CD4-positive, alpha-beta memory T cell (primary cell): ENCODE data around the gene ADRM1. TPM values are rescaled to one million over a fixed set of nuclear protein-coding genes. Genes with fewer than 3 reads are reported as not detected.

Experiments
- CTCF ChIA-PET: fragments of 350-600 bp; sonication (Branson Sonifier 250); formaldehyde crosslinking; loops from one replicate; lab custom pipeline; 2021; ENCODE audit warnings: inconsistent platforms; ENCODE audit not compliant: partially characterized antibody; lab: Charles Lee
- POLR2A ChIA-PET: fragments of 350-600 bp; sonication (Branson Sonifier 250); formaldehyde crosslinking; loops from one replicate; lab custom pipeline; 2021; ENCODE audit not compliant: partially characterized antibody; lab: Charles Lee
- DNase-seq, 5 donors: peaks; one replicate each; pipeline versions ENCODE4 v3.0.0 to v3.0.0-alpha.2; 2020 to 2022; ENCODE audit warnings: mixed read lengths in 1 of 5
- H3K27ac ChIP-seq: one replicate; pipeline ENCODE4 v1.7.0; 2013; ENCODE audit warnings: low read depth, low read length
- H3K27me3 ChIP-seq: 2 replicates; pipeline ENCODE4 v1.7.0; 2013; ENCODE audit warnings: mild to moderate bottlenecking, low read length, moderate library complexity; ENCODE audit not compliant: insufficient read depth
- H3K36me3 ChIP-seq: 2 replicates; pipeline ENCODE4 v1.7.0; 2013; ENCODE audit warnings: mild to moderate bottlenecking, low read length, moderate library complexity; ENCODE audit not compliant: insufficient read depth
- H3K4me1 ChIP-seq: 2 replicates; pipeline ENCODE4 v1.7.0; 2013; ENCODE audit warnings: mild to moderate bottlenecking, low read length, moderate library complexity; ENCODE audit not compliant: insufficient read depth
- H3K4me3 ChIP-seq, 2 donors: one replicate each; pipeline ENCODE4 v1.7.0; 2013; ENCODE audit warnings: low read length in 2 of 2, mild to moderate bottlenecking in 1 of 2
- H3K9me3 ChIP-seq, 2 donors: one replicate each; pipeline ENCODE4 v1.7.0; 2013; ENCODE audit warnings: low read length in 2 of 2, control low read depth in 1 of 2; ENCODE audit not compliant: control insufficient read depth in 1 of 2
- H3K27ac Mint-ChIP-seq, 7 donors: one replicate each; pipeline ENCODE4 v1.8.0; 2020 to 2021; ENCODE audit warnings: mixed read lengths in 7 of 7, mild to moderate bottlenecking in 6 of 7, inconsistent platforms in 3 of 7, moderate library complexity in 3 of 7
- H3K27me3 Mint-ChIP-seq, 2 donors: one replicate each; pipeline ENCODE4 v1.8.0; 2020 to 2021; ENCODE audit warnings: mixed read lengths in 2 of 2
- H3K36me3 Mint-ChIP-seq, 2 donors: one replicate each; pipeline ENCODE4 v1.8.0; 2020 to 2021; ENCODE audit warnings: mixed read lengths in 2 of 2, inconsistent platforms in 1 of 2, mild to moderate bottlenecking in 1 of 2
- H3K4me1 Mint-ChIP-seq, 4 donors: one replicate each; pipeline ENCODE4 v1.8.0; 2020 to 2021; ENCODE audit warnings: mixed read lengths in 4 of 4, mild to moderate bottlenecking in 1 of 4
- H3K4me3 Mint-ChIP-seq, 8 donors: one replicate each; pipeline ENCODE4 v1.8.0; 2020 to 2021; ENCODE audit warnings: mixed read lengths in 8 of 8, mild to moderate bottlenecking in 7 of 8, moderate library complexity in 6 of 8, inconsistent platforms in 3 of 8
- H3K9me3 Mint-ChIP-seq, 8 donors: one replicate each; pipeline ENCODE4 v1.8.0; 2020 to 2021; ENCODE audit warnings: mixed read lengths in 8 of 8, mild to moderate bottlenecking in 5 of 8, inconsistent platforms in 3 of 8, moderate library complexity in 1 of 8
- intact Hi-C: fragments of 100-400 bp; cut with micrococcal nuclease; formaldehyde crosslinking; loops from one replicate; pipeline ENCODE4 v1.15.1; 2023
- polyA plus RNA-seq, 2 donors: library from polyadenylated mRNA; unstranded; fragments of 300-500 nt; fragmentation: Illumina TruSeq; gene quantifications; one replicate each; pipeline ENCODE4 v1.2.3, GENCODE V29; 2021
- total RNA-seq, 2 experiments: library from RNA; stranded (reverse); gene quantifications; one replicate each; pipeline ENCODE4 v1.2.3, GENCODE V29; 2021

The ADRM1 gene
- total and polyA plus RNA-seq, 4 experiments from 2014 or later, result 59.4 to 102 (median 79.0) TPM

DNA sequence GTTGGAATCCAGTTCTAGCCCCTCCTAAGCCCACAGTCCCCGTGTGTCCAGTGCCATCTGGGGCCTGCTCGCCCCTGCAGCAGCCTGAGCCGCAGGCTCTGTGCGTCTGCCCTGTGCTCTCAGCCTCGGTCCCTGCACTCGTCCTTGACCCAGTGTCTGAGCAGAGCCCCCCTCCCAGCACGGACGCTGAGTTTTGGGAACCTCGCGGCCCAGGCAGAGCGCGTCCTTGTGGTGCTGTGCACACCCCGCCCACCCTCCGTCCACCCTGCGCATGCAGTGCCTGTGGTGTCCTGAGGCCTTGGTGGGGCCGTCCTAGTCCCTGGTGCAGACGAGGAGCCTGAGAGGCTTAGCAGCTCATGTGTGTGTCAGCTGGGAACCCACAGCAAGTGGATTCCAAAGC, 32.9 kb upstream of the ADRM1 start:
- no peaks in the 10 kb centered on the region for H3K9me3 ChIP-seq
- Mint-ChIP-seq H3K9me3 (no peaks in the 10 kb centered on the region), H3K27me3 (no peaks in the 10 kb centered on the region), H3K36me3 (peaks cover 43 to 52% of the 10 kb centered on the region in 2 donors), H3K27ac (no peak overlapping the region), H3K4me3 (no peak overlapping the region), H3K4me1 (peaks cover 0 to 6% (median 4%) of the 10 kb centered on the region in 4 donors)
- no peaks in the 10 kb centered on the region for H3K4me1 ChIP-seq
- no peak for DNase-seq
- H3K4me3 ChIP-seq, result no peak overlapping the region
- H3K36me3 ChIP-seq, result peaks cover 30% of the 10 kb centered on the region
- ChIA-PET POLR2A (no interaction called here), CTCF (no interaction called here)
- intact Hi-C loops, result no loop called here
- no peak overlapping the region for H3K27ac ChIP-seq
- no peaks in the 10 kb centered on the region for H3K27me3 ChIP-seq

DNA sequence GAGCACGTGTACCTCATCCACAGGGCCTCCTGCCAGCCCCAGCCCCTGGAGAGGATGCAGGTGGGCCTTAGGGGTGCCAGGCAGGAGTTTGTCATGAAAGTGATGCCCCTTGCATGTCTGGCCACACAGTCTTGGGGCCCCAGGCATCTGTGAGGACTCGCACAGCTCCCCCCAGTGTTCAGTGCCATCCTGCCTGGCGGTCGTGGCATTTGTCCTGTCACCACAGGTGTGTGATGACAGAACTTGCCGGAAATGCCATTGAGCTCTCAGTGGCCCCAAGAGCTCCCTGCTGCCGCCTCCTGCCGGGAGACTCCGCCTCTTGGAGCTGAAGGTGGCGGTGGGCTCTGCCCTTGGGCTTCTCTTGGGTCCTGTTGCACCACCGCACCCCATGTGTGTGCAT, 30.6 kb upstream of the ADRM1 start:
- peak overlapping the region in 2 of 7 donors; percentile 4 to 12 for H3K27ac Mint-ChIP-seq
- no peak for DNase-seq
- POLR2A ChIA-PET, result no interaction called here
- H3K4me1 Mint-ChIP-seq, result peaks cover 0 to 6% (median 2%) of the 10 kb centered on the region in 4 donors
- no peak overlapping the region for H3K27ac ChIP-seq
- H3K36me3 ChIP-seq, result peaks cover 26% of the 10 kb centered on the region
- no peaks in the 10 kb centered on the region for H3K27me3 ChIP-seq
- H3K4me1 ChIP-seq, result no peaks in the 10 kb centered on the region
- H3K4me3 Mint-ChIP-seq, result no peak overlapping the region
- no peaks in the 10 kb centered on the region for H3K9me3 Mint-ChIP-seq
- no peaks in the 10 kb centered on the region for H3K9me3 ChIP-seq
- intact Hi-C loops, result no loop called here
- H3K4me3 ChIP-seq, result no peak overlapping the region
- peaks cover 34 to 57% of the 10 kb centered on the region in 2 donors for H3K36me3 Mint-ChIP-seq
- H3K27me3 Mint-ChIP-seq, result no peaks in the 10 kb centered on the region
- CTCF ChIA-PET, result no interaction called here

DNA sequence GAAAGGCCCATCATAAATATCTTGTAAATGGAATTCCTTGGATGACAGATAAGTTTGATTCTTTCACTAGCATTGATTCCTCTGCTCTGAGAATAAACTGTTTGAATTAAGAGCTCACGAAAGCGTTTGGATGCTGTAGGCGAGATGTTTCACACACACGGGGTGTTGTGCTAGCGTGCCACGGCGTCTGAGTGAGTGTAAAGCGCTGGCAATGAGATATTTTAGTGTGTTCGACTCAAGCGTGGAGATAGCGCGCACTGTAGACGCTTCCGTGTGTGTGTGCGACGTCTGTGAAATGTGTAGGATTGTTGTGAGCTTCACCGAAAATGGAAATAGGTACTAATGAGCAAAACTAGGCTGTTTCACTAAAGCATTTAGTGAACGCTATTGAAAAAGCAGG, 29.4 kb upstream of the ADRM1 start:
- Histone ChIP-seq H3K4me3 (no peak overlapping the region), H3K36me3 (peaks cover 26% of the 10 kb centered on the region), H3K4me1 (no peaks in the 10 kb centered on the region), H3K9me3 (no peaks in the 10 kb centered on the region), H3K27me3 (no peaks in the 10 kb centered on the region), H3K27ac (no peak overlapping the region)
- Mint-ChIP-seq H3K27ac (no peak overlapping the region), H3K36me3 (peaks cover 35 to 64% of the 10 kb centered on the region in 2 donors), H3K4me3 (no peak overlapping the region), H3K9me3 (no peaks in the 10 kb centered on the region), H3K27me3 (no peaks in the 10 kb centered on the region), H3K4me1 (peaks cover 0 to 6% (median 2%) of the 10 kb centered on the region in 4 donors)
- ChIA-PET POLR2A (no interaction called here), CTCF (no interaction called here)
- intact Hi-C loops, result no loop called here
- no peak for DNase-seq

DNA sequence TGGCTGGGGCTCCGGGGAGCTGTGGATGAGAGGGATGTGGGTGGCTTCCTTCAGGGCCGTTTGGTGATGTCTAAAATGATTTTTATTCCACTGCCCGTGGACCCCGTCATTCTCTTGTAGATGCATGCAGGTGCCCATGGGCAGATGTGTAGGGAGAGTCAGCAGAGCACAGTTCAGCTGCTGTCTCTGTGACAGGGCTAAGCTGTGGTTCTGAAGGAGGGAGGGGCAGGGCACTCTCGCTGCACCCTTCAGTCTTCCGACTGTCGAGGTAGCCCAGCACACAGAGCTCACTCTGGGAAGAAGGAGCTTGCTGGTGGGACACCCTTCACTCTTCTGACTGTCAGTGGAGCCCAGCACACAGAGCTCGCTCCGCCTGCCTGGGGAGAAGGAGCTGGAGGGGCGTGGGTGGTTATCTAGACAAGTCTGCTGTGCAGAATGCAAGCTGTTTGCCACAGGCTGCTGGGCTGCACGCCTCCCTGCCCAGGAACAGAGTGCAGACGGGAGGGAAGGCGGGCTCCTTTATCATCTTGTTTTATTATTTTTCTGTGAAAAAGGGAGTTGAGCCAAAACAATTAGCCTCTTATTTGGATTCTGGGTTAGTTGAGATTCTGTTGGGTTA, 28.4 kb upstream of the ADRM1 start:
- Mint-ChIP-seq H3K9me3 (no peaks in the 10 kb centered on the region), H3K4me1 (peaks cover 0 to 8% (median 2%) of the 10 kb centered on the region in 4 donors), H3K27me3 (no peaks in the 10 kb centered on the region), H3K27ac (peak overlapping the region in 2 of 7 donors; percentile 10 to 54), H3K4me3 (no peak overlapping the region), H3K36me3 (peaks cover 42 to 66% of the 10 kb centered on the region in 2 donors)
- no peaks in the 10 kb centered on the region for H3K4me1 ChIP-seq
- POLR2A ChIA-PET, result no interaction called here
- intact Hi-C loops, result no loop called here
- peaks cover 35% of the 10 kb centered on the region for H3K36me3 ChIP-seq
- H3K9me3 ChIP-seq, result no peaks in the 10 kb centered on the region
- DNase-seq, result no peak
- no peaks in the 10 kb centered on the region for H3K27me3 ChIP-seq
- H3K4me3 ChIP-seq, result no peak overlapping the region
- CTCF ChIA-PET, result interaction anchor here (1.2 kb wide), 1 partner anchor 28 kb away, joined by 3 read pairs; no protein-coding TSS in a partner anchor
- H3K27ac ChIP-seq, result no peak overlapping the region

DNA sequence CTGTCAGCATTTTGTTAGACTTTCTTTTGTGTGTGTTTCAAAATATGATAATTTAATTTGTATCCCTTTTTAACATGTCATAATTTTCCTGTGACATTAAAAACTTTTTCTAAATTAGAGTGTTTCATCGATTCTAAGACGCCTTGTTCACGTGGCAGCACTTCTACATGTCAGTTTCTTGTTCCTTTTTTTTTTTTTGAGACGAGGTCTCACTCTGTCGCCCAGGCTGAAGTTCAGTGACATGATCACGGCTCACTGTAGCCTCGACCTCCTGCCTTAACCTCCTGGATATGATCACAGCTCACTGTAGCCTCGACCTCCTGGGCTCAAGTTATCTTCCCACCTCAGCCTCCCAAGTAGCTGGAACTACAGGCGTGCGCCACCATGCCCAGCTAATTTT, 27.6 kb upstream of the ADRM1 start:
- no peak overlapping the region for H3K27ac ChIP-seq
- no peaks in the 10 kb centered on the region for H3K27me3 Mint-ChIP-seq
- H3K36me3 ChIP-seq, result peaks cover 43% of the 10 kb centered on the region
- no peaks in the 10 kb centered on the region for H3K4me1 ChIP-seq
- H3K4me3 ChIP-seq, result no peak overlapping the region
- H3K4me1 Mint-ChIP-seq, result peaks cover 0 to 5% (median 1%) of the 10 kb centered on the region in 4 donors
- CTCF ChIA-PET, result no interaction called here
- no peak overlapping the region for H3K4me3 Mint-ChIP-seq
- no peaks in the 10 kb centered on the region for H3K27me3 ChIP-seq
- POLR2A ChIA-PET, result interaction anchor here (0.7 kb wide), 1 partner anchor 287 kb away, joined by 3 read pairs; no protein-coding TSS in a partner anchor
- H3K27ac Mint-ChIP-seq, result no peak overlapping the region
- no peaks in the 10 kb centered on the region for H3K9me3 ChIP-seq
- intact Hi-C loops, result no loop called here
- H3K9me3 Mint-ChIP-seq, result no peaks in the 10 kb centered on the region
- DNase-seq, result no peak
- H3K36me3 Mint-ChIP-seq, result peaks cover 46 to 68% of the 10 kb centered on the region in 2 donors

DNA sequence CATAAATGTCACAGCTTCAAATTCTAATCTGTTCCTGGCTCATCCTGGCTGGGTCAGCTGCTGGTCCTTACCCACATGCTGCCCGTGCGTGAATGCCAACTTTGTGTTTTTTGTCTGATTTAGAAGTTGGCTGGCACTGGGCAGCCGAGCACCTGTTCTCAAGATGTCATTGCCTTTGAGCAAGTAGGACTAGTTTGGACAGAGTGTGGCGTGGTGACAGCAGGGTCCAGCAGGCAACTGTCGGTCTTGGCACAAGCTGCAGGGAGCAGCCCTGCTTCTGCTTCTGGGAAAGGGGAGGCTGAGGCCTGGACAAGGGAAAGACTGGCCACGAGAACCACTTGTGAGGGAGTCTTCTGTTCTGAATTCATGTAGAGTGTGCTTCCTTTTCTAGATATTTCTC, 26.4 kb upstream of the ADRM1 start:
- peaks cover 0 to 5% (median 1%) of the 10 kb centered on the region in 4 donors for H3K4me1 Mint-ChIP-seq
- H3K27me3 Mint-ChIP-seq, result no peaks in the 10 kb centered on the region
- no peaks in the 10 kb centered on the region for H3K9me3 Mint-ChIP-seq
- intact Hi-C loops, result no loop called here
- H3K4me3 Mint-ChIP-seq, result no peak overlapping the region
- H3K4me1 ChIP-seq, result no peaks in the 10 kb centered on the region
- H3K36me3 Mint-ChIP-seq, result peaks cover 58 to 80% of the 10 kb centered on the region in 2 donors
- no peaks in the 10 kb centered on the region for H3K9me3 ChIP-seq
- H3K27ac ChIP-seq, result no peak overlapping the region
- peak overlapping the region in 1 of 7 donors; percentile 60 for H3K27ac Mint-ChIP-seq
- no peaks in the 10 kb centered on the region for H3K27me3 ChIP-seq
- POLR2A ChIA-PET, result no interaction called here
- CTCF ChIA-PET, result no interaction called here
- H3K4me3 ChIP-seq, result no peak overlapping the region
- no peak for DNase-seq
- peaks cover 55% of the 10 kb centered on the region for H3K36me3 ChIP-seq

DNA sequence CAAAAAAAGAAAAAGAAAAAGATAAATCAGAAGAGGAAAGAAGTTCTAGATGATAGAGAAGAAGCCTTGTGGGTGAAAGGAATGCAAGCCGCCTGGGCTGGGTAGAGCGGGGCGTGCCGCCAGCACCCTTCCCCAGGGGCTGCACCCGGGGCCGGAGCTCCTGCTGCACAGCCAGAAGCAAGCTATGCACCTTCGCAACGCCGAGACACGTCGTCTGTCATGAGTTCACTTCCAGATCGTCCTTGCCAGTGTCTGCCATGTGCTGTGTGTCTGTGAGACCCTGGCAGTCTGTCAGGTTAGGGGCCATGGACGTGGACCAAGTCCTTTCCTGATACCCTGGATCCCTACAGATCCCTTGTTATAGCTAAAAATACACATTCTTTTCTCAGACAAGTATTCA, 25.5 kb upstream of the ADRM1 start:
- ChIA-PET POLR2A (no interaction called here), CTCF (no interaction called here)
- H3K4me3 ChIP-seq, result no peak overlapping the region
- intact Hi-C loops, result no loop called here
- Mint-ChIP-seq H3K27ac (peak overlapping the region in 1 of 7 donors; percentile 57), H3K27me3 (no peaks in the 10 kb centered on the region), H3K36me3 (peaks cover 65 to 81% of the 10 kb centered on the region in 2 donors), H3K4me3 (no peak overlapping the region), H3K4me1 (peaks cover 0 to 5% (median 1%) of the 10 kb centered on the region in 4 donors), H3K9me3 (no peaks in the 10 kb centered on the region)
- H3K9me3 ChIP-seq, result no peaks in the 10 kb centered on the region
- peaks cover 57% of the 10 kb centered on the region for H3K36me3 ChIP-seq
- DNase-seq, result no peak
- no peaks in the 10 kb centered on the region for H3K27me3 ChIP-seq
- H3K4me1 ChIP-seq, result no peaks in the 10 kb centered on the region
- no peak overlapping the region for H3K27ac ChIP-seq
